ENCODE measurements around the gene FAM124B.
"Not testable (repeated sequence)": the region's sequence is repeated elsewhere in the genome, so short reads cannot be mapped to it uniquely, and the experiment has no call there.

FAM124B gene

DNA sequence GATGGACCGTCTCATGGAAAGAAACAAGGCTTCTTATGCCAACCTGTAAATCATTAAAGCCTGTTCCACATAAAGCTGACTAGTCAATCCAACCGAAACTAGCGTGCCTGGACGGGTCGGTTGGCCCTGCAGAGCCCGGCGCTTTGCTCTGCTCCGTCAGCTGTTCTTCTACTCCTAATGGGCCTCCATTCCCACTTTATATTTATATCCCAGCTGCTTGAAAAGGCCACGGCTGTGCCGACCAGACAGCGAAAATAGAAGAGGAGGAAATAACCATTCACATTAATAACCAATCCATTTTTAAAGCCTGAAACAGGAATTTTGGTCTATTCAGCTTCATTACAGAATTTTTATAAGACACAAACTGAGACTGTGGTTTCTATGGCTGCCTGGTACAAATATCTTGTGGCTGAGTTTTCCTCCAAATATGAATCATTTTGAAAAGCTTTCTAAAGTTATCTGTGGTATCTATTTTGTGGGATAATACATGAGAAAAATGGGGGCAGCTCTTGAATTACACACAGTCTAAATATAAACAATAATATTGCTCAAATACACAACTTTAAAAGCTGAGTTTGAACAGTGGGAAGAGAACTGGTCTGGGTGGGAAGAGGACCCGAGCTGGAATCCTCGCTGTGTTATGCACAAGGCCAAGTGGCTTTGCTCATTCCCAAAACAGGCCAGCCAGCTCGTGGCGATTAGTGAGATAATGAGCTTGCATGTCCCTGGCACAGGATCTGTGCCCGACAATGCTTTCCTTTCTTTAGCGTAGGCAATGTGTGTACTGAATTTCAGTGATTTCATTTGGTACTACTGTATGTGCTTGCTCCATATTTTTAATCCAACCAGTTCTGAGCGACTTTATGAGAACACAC is 10.5 kb upstream of the FAM124B start:
- DNase-seq (ENCODE audit: low read depth): no peak

DNA sequence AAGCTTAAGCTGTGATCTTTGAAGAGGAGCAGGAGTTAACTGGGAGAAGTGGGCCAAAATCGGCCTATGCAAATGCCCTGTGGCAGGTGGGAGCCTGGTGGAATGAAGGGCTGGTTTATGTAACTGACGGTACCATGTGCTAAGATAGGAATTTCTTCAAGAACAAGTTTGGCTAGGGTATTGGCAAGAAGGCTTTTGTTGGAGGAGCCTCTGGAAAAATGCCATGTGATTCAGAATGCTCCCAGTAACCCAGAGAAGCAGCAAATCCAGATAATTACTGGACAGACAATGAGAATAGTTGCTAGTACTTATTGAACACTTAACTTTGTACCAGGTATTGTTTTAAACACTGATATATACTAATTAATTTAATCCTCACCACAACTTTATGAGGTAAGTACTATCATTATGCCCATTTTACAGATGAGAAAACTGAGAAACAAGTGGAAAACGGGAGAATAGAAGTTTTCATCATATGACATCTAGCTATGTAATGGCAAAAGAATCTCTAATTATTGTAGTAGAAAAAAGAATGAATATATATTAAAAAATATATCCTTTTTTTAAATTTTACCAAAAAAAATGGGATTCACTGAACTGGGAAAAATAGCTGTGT is 9.1 kb upstream of the FAM124B start:
- DNase-seq (ENCODE audit: low read depth): no peak

DNA sequence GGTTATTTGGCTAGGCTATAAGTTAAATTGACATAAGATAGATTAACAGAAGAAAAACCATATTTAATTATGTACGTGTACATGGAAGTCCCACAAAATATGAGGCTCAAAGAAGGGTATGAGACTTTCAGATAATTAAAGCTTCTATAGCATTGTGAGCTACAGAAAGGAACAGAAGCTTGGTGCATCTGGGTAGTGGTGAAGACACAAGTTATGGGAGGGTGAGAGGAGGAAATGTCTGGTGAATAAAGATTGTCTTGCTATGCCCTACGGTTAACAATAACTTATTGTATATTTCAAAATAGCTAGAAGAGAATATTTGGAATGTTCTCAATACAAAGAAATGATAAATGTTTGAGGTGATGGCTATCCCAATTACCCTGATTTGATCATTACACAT is 6.8 kb upstream of the FAM124B start:
- DNase-seq (ENCODE audit: low read depth): no peak

DNA sequence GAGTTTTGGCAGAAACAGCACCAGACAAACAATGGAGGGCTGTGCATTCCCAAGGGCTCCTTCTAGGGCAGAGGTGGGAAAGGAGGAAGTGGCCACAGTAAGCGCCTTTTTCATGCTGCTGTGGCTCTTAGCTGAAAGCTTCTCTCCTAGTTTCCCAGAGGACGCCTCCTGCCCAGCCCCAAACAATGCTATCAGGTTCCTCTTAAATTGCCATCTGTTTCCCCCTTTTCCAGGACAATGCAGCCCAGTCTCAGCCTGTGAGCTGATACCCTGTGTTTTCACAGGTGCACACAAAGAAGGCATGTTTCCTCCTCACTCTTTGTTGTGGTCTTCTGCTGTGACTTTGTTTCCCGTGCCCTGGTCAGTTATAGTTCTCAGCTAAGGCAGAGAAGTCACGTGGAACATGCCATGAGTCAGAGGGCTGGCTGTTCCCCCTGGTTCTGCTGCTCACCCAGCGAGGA is 5.4 kb upstream of the FAM124B start:
- DNase-seq (ENCODE audit: low read depth): no peak

DNA sequence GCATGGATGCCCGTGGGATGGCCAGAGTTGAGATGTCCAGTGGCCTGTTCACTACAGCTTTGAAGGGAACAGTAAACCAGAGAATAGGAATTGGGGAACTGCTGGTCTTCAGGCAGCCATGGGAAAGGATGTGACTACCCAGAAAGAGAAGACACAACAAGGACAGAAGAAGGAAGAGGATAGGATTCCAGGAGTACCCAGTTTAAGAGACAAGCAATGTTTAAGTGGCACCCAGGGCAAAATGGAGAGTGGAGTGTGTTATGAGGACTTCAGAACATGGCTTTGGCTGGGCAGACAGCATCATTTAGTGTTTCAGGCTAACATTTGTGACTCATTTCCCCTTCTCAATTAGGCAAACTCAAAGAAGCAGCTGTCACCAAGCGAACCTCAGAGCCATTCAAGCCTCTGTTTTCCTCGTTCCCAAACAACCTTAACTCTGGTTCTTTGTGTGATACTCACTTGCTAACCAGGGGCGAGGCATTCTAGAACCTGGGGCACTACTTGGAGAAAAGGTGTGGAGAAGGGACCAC is 4.0 kb upstream of the FAM124B start:
- no peak for DNase-seq (ENCODE audit: low read depth)

DNA sequence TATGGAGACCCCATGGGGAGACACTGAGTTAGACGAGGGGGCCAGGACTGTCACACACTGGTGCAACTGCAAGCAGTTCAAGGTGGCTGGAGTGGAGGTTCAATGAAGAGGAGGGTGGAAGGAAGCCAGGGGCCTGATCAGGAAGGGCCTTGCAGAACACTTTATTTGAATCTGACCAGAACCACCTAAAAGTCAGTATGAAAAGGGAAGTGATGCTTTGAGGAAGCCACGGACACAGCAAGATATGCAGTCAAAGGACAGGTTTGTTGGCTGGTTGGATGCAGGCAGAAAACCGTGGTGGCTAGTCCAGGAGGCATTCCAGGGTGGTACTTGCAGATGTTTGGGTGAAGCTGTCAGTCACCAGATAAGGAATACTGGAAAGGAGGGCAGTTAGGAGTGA is 3.5 kb upstream of the FAM124B start:
- no peak for DNase-seq (ENCODE audit: low read depth)

DNA sequence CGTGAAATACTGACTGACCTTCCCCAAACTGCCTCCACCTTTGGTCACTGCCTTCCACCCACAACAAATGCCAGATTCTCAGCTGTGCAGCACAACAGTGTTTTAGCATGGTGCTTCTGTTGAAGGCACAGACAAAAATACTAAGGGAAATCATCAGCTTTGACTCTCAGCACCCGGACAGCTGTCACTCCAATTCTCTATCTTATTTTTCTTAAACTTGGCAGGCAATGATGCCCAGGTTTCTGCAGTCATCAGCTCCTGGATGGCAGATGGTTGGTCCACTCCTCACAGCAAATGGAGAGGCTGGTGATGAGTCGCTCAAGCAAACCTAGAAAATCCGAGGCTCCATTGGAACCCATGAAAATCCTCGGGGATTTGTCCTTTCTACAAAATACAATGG is 2.9 kb upstream of the FAM124B start:
- DNase-seq (ENCODE audit: low read depth): no peak

DNA sequence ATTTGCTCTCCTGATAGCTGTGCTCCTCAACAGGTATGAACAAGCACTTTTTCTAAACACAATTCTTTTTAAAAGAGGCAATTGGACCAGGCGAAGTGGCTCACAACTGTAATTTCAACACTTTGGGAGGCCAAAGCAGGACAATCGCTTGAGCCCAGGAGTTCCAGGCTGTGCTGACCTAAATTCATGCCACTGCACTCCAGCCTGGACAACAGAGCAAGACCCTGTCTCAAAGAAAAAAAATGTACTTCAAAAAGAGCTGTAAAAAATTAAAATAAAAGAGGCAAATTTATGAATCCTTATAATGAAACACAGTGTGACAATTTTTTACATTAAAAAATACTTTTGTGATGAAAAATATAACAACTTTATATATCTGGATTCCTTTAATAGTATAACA is 1.8 kb upstream of the FAM124B start:
- no peak for DNase-seq (ENCODE audit: low read depth)

DNA sequence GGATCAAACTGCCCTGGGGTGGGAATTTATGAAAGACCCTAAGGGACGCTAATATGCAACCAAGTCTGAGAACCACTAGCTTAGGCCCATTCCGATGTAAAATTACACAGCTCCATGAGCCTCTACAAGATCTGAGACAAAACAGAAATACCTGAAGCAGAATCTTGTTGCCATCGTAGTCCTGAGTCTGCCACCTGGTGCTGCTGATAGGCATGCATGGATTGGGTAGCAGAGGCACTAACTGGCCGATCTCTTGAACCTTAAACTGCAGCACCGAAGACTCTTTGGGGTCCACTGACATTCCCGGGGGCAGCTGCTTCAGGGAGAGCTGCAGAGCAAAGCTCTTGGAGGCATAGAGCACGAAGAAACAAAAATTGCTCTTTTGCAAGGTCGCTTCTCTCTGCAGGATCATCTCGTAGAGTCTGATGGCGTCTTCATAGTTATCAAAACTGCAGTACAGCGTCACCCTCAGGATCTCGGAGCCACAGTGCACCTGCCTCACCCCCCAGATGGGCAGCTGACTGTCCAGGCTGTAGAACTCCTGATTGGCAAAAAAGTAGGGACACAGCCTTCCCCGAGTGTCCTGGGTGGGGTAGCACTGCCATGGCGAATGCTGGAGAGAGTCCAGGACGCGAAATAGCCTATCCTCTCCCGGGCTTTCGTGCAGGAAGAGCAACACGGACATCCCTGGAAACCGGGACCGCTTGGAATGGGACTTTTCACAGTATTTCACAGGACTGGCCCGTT is 848 bp downstream of the FAM124B start:
- no peak for DNase-seq (ENCODE audit: low read depth)

DNA sequence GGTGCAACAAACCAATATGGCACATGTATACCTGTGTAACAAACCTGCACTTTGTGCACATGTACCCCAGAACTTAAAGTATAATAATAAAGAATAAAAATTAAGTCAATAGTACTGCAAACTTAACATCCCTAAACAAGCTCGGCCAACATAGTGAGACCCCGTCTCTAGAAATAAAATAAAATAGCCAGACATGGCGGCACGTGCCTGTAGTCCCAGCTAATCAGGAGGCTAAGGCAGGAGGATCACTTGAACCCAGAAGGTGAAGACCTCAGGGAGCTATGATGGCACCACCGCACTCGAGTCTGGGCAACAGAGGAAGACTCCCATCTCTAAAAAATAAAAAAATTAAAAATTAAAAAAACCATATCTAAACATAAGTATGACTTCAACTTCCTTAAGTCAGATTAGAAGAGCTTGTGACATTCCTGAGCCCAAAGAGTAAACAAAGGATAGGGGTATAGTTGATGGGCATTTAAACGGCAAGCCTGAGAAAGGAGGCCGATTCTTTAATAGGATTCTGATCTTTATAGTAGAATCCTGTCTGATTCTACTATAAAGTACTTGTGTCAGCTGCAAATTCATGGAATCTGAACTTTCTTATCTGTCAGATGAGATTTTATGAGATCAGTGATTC is 1.6 kb downstream of the FAM124B start:
- DNase-seq (ENCODE audit: low read depth): no peak

DNA sequence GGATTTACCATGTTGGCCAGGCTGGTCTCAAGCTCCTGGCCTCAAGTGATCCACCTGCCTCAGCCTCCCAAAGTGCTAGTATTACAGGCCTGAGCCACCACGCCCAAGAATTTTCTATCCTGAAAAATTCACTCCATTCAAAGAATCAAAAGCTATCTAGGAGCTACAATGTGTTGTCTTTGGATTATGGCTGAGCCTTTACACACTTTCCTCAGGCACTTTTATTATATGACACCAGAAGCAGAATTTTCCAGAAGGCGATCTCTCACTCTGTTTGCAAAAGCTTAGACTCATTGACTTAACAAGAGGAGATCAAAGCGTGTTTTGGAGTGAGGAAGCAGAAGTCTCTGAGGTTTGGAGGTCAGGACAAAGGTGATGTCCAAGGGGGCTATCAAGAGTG is 3.6 kb downstream of the FAM124B start:
- DNase-seq (ENCODE audit: low read depth): no peak

DNA sequence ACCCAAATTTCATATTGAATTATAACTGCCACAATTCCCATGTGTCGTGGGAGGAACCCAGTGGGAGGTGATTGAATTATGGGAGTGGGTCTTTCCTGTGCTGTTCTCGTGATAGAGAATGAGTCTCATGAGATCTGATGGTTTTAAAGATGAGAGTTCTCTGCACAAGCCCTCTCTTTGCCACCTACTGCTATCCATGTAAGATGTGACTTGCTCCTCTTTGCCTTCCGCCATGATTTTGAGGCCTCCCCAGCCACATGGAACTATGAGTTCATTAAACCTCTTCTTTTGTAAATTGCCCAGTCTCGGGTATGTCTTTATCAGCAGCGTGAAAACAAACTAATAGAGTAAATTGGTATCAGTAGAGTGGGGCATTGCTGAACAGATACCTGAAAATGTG is 4.8 kb downstream of the FAM124B start:
- DNase-seq (ENCODE audit: low read depth): not testable (repeated sequence)

DNA sequence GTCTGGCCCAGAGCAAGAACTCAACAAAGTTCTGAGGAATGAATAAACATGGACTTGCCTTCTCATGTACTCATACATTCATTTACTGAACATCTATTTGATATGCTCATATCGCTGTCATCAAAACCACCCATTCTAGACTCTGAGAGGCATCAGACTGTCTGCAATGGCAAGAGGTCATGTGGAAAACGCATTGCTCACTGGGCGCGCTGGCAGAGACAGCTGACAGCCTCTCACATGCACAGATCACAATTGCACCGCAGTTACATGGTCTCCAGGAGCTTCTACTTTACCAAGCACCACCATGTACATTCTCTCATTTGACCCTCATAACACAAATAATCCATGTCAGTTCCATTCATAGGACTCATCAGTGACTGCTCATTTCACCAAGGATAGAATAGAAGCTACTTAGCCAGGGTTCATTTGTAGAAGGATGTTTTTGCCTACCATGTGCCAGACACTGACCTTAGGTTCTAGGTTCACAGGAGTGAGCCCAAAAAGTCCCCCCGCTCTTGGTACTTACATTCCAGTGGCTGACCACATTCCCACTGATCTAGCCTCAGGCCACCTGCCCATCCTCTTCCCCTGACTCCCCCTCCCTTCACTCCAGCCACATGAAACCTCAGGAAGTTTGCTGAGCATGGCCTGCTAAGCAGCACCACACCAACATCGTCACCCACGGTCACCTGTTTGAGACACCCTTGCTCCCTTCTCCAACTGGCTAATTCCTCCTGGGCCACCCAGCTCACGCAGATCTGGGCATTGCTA is 6.1 kb downstream of the FAM124B start:
- DNase-seq (ENCODE audit: low read depth): no peak

DNA sequence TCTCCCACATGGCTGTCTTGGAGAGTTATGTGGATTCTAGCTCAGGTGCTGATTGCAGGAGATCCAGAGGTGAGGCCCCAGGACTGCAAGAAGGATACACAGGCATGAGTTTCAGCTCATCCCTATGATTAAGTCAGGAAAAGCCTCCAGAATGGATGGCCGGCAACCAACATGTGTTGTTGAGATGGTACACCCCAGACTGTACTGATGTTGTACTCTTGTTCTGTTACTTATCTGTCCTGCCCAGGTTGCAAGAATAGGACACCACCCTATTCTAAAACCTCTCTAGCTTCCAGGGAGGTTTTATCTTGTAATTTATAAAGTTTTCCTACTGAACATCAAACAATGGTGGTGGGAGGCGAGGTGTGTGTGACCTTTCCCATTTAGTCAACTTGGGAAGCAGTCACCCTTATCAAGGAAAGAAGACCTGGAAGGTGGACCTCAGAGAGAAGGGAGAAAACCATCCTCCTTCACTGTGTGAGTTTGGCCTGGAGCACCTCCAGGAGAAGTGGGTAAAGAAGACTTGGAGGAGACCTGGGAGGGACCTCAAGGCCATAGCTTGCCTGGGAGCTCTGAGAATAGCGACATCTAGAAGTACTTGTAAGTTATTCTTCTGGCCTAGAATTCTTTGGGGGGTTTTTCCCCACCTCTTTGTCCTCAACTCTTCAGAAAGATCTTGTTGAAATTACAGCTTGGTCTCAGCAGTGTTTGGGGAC is 8.6 kb downstream of the FAM124B start:
- DNase-seq (ENCODE audit: low read depth): no peak

DNA sequence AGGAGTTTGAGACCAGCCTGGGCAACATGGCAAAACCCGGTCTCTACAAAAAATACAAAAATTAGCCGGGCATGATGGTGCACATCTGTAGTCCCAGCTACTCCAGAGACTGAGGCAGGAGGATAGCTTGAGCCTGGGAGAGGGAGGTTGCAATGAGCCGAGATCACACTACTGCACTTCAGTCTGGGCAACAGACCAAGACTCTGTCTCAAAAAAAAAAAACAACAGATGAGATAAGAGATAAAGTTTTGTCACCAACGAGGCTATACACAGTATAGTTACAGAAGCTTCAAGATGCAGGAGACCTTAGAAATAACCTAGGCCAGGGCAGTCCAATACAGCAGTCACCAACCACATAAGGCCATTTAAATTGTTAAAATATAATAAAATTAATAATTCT is 9.4 kb downstream of the FAM124B start:
- DNase-seq (ENCODE audit: low read depth): no peak

DNA sequence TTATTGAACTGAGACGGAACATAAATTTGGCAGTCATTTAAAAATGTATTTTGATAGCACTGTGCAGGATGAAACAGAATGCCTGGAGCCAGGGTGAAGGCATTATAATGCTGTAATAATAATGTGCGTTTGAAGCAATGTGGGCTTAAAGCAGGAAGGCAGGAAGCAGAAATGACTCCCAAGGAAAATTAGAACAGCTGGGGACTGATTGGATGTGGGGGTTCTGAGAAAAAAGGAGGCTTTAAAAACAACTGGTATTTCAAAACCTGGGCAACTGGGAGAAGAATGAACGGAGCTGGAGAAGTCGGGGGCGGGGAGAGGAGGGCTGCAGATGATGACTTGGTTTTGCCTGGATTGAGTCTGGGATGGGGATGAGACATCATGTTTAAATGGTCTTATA is 12.6 kb downstream of the FAM124B start:
- DNase-seq (ENCODE audit: low read depth): no peak

DNA sequence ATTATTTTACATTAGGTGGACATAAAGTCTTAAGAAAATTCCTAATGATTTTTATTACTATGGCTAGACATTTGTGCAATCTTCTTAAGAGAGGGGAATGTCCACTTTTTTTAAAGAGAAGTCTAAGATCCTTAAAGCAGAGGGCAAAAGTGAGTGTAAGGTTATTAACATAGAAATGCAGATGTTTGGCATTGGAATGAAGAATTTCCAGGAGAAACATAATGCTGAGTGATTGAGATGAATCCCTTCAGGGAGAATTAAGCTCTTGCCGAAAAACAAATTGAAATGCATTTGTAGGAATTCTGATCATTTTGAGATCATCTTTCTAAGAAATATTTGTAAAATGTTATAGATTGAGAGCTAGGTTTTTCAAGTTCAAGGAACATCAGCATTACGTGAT is 15.0 kb downstream of the FAM124B start:
- DNase-seq (ENCODE audit: low read depth): no peak

DNA sequence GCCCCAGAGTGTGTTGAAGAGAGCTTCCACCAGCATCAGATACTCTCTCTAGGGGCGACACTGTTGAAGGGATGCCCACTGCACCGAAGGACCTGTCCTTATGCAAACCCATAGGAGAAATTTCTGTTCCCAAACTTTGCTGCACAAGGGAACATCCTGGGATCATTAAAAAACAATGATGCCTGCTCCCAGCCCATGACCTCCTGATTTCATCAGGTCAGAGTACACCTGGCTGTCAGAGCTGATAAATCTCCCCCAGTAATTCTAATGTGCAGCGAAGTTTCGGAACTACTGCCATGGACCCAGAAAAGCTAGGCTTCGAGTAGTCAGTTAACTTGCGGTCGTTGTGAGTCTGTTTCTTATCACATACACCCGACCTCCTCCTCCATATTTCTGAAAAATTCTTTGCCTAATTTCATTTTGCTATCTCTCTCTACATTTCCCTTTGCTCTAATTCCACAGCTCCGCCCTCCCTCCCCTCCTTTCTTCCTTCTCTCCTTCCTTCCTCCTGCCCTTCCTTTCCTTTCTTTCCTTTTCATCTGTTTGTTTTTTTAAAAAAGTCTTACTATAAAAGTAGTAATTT is 18.8 kb downstream of the FAM124B start:
- no peak for DNase-seq (ENCODE audit: low read depth)

DNA sequence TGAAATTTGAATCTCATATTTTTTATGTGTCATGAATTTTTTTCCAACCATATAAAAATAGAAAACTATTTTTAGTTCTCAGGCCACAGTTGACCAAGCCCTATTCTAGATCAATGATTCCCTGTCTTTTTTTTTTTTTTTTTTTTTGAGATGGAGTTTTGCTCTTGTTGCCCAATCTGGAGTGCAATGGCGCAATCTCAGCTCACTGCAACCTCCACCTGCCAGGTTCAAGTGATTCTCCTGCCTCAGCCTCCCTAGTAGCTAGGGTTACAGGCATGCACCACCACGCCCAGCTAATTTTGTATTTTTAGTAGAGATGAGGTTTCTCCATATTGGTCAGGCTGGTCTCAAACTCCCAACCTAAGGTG is 19.6 kb downstream of the FAM124B start:
- DNase-seq (ENCODE audit: low read depth): not testable (repeated sequence)

DNA sequence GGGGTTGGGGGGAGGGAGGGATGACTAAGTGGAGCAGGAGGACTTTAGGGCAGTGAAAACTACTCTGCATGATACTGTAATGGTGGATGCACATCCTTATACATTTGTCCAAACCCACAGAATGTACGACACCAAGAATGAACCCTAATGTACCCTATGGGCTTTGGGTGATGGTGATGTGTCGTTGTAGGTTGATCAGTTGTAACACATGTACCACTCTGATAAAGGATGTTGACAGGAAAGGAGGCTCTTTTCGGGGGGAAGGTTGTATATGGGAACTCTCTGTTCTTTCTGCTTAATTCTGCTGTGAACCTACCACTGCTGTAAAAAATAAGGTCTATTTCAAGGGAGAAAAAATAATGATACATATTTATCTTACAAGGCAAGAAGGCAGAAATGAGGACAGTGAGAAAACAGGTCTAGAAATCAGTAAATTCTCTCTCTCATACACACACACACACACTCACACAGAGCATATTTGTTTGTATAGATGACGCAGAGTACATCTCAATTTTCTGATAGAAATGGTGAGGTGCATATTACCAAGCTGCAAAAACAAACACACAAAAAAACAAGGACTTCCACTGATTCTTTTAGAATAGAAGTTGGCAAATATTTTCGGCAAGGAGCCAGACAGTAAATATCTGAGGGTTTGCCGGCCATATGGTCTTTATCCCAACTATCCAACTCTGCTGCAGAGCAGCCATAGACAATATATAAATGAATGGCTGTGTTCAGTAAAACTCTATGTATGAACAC is 20.2 kb downstream of the FAM124B start:
- no peak for DNase-seq (ENCODE audit: low read depth)

All from stimulated activated CD8-positive, alpha-beta memory T cell treated with anti-CD3 and anti-CD28 coated beads, Interleukin-12 subunit alpha, Interleukin-12 subunit beta, amount 100 ng/mL, for 4 hours (primary cell).